Left lung (tissue), 10 donors: ENCODE data around the gene EFNA5. TPM values are rescaled to one million over a fixed set of nuclear protein-coding genes. Genes with fewer than 3 reads are reported as not detected.
A peak's percentile ranks its signal among the peaks of the same experiment; 100 is the strongest.

Experiments used
- ATAC-seq: fragments of 200-7000 bp; cut with Tn5 transposase; one replicate; pipeline ENCODE4 v1.9.1; 2020; ENCODE audit warnings: moderate library complexity
- DNase-seq, 4 donors: peaks; one replicate each; pipeline ENCODE4 v3.0.0-alpha.2; 2013 to 2020
- H3K27ac ChIP-seq, 2 donors: fragments of 200-600 bp; sonication (generic) in 1 of 2; one replicate each; pipeline versions ENCODE4 v1.5.0 to v1.8.0; 2020 to 2021
- H3K27me3 ChIP-seq, 2 donors: fragments of 200-600 bp; sonication (generic) in 1 of 2; one replicate each; pipeline versions ENCODE4 v1.5.0 to v1.8.0; 2020 to 2021
- H3K36me3 ChIP-seq, 2 donors: fragments of 200-600 bp; sonication (generic) in 1 of 2; one replicate each; pipeline versions ENCODE4 v1.5.0 to v1.8.0; 2020 to 2021
- H3K4me1 ChIP-seq, 2 donors: fragments of 200-600 bp; one replicate each; pipeline ENCODE4 v1.8.0; 2021
- H3K4me3 ChIP-seq, 2 donors: fragments of 200-600 bp; sonication (generic) in 1 of 2; one replicate each; pipeline versions ENCODE4 v1.5.0 to v1.8.0; 2020 to 2021; ENCODE audit warnings: mild to moderate bottlenecking in 1 of 2
- H3K9me3 ChIP-seq, 2 donors: fragments of 200-600 bp; sonication (generic) in 1 of 2; one replicate each; pipeline versions ENCODE4 v1.5.0 to v1.8.0; 2020 to 2021
- CTCF ChIP-seq, 2 donors: fragments of 200-600 bp; sonication (generic) in 1 of 2; IDR thresholded peaks; one replicate each; pipeline versions ENCODE4 v1.5.0 to v1.8.0; 2021; ENCODE audit warnings: antibody characterized with exemption in 2 of 2
- intact Hi-C, 2 donors: fragments of 100-400 bp; cut with DNase I; formaldehyde crosslinking; loops; one replicate each; pipeline versions ENCODE4 v1.11.2 to v1.14.2; 2022
- polyA plus RNA-seq, 6 donors: library from polyadenylated mRNA; unstranded; fragments of 120-200 nt; gene quantifications; one replicate each; pipeline ENCODE4 v1.2.1, GENCODE V29; 2013; ENCODE audit not compliant: insufficient read length in 6 of 6
- total RNA-seq, 2 donors: library from RNA; stranded (reverse); fragmentation: NEBNext Ultra II Directional; extraction: Animal tissue kit (Norgen Biotek cat#: 25700); gene quantifications; one replicate each; pipeline ENCODE4 v1.2.1, GENCODE V29; 2021
- donor health status: DM: no; HTN: yes; CAD: no.
- donor health status: DM: no; HTN: no; CAD: no.

EFNA5 gene
- total and polyA plus RNA-seq, 8 donors, result 8.8 to 28.3 (median 22.8) TPM

GRCh38 chr5:107597803-107598202, 72.9 kb downstream of the EFNA5 start:
- Histone ChIP-seq H3K27me3 (no peaks in the 10 kb centered on the region), H3K4me1 (no peaks in the 10 kb centered on the region), H3K9me3 (no peaks in the 10 kb centered on the region), H3K27ac (no peak overlapping the region), H3K36me3 (no peaks in the 10 kb centered on the region), H3K4me3 (no peak overlapping the region)
- intact Hi-C loops, result no loop called here
- TF ChIP-seq CTCF (IDR thresholded peaks at IDR 0.05), result no peak
- DNase-seq (no peak), ATAC-seq (no peak)

GRCh38 chr5:107597247-107597646, 73.5 kb downstream of the EFNA5 start:
- intact Hi-C loops, result no loop called here
- Histone ChIP-seq H3K4me3 (no peak overlapping the region), H3K27ac (no peak overlapping the region), H3K27me3 (no peaks in the 10 kb centered on the region), H3K9me3 (no peaks in the 10 kb centered on the region), H3K36me3 (no peaks in the 10 kb centered on the region), H3K4me1 (no peaks in the 10 kb centered on the region)
- ATAC-seq, result no peak
- DNase-seq, result no peak
- no peak for TF ChIP-seq CTCF (IDR thresholded peaks at IDR 0.05)

- Histone ChIP-seq H3K4me3 (no peak overlapping the region), H3K27me3 (no peaks in the 10 kb centered on the region), H3K9me3 (no peaks in the 10 kb centered on the region), H3K36me3 (no peaks in the 10 kb centered on the region), H3K27ac (no peak overlapping the region), H3K4me1 (no peaks in the 10 kb centered on the region)
- intact Hi-C loops, result no loop called here
- peak; percentile 86 for ATAC-seq
- no peak for DNase-seq
- TF ChIP-seq CTCF (IDR thresholded peaks at IDR 0.05), result no peak
Observed at GRCh38 chr5:107594253-107595045, 76.3 kb downstream of the EFNA5 start.

GRCh38 chr5:107593009-107593408, 77.7 kb downstream of the EFNA5 start:
- no peaks in the 10 kb centered on the region for H3K9me3 ChIP-seq
- H3K27ac ChIP-seq, result no peak overlapping the region
- H3K36me3 ChIP-seq, result no peaks in the 10 kb centered on the region
- no peak for TF ChIP-seq CTCF (IDR thresholded peaks at IDR 0.05)
- no peaks in the 10 kb centered on the region for H3K27me3 ChIP-seq
- no peak for ATAC-seq
- no peak for DNase-seq
- intact Hi-C loops, result no loop called here
- no peak overlapping the region for H3K4me3 ChIP-seq
- no peaks in the 10 kb centered on the region for H3K4me1 ChIP-seq

- Histone ChIP-seq H3K27ac (no peak overlapping the region), H3K36me3 (no peaks in the 10 kb centered on the region), H3K27me3 (no peaks in the 10 kb centered on the region), H3K4me3 (no peak overlapping the region), H3K4me1 (no peaks in the 10 kb centered on the region), H3K9me3 (no peaks in the 10 kb centered on the region)
- no peak for TF ChIP-seq CTCF (IDR thresholded peaks at IDR 0.05)
- DNase-seq (no peak), ATAC-seq (no peak)
- intact Hi-C loops, result no loop called here
Observed at GRCh38 chr5:107592515-107592914, 78.2 kb downstream of the EFNA5 start.
